ENCODE results near the gene WDR62. TPM values are rescaled to one million over a fixed set of nuclear protein-coding genes. Genes with fewer than 3 reads are reported as not detected.

The WDR62 gene
- total RNA-seq, 1 donor from 2014 or later: 2.5 TPM

DNA sequence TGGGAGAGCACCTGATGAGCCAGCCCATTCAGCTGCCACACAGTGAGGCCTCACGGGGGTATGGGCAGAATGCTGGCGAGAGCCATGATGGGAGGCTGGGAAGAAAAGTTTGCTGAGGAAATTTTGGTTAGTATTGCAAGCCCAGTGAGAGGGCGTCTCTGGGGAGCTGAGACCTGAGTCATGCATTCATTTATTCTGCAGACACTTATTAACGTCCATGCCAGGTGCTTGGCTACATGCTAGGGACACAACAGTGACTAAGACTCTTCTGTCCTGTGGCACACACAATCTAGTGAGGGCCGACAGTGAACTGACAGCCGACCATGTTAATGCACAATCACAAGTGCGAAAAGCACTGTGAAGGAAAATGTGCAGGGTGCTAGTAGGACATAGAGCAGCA is 27.2 kb downstream of the WDR62 start:
- no peak for DNase-seq

DNA sequence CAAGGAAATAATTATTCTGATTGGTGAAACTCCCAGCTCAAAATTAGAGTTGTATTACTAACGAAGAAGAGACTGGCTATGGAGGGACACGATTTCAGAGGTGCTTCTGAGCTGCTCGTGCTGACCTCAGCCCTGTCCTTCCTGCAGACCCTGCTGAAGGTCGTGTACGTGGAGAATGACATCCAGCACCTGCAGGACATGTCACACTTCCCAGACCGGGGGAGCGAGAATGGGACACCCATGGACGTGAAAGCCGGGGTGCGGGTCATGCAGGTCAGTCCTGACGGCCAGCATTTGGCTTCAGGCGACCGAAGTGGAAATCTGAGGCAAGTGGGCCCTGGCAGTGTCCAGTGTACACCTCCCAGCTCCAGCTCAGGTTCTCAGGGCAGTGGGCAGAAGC is 28.2 kb downstream of the WDR62 start:
- no peak for DNase-seq

DNA sequence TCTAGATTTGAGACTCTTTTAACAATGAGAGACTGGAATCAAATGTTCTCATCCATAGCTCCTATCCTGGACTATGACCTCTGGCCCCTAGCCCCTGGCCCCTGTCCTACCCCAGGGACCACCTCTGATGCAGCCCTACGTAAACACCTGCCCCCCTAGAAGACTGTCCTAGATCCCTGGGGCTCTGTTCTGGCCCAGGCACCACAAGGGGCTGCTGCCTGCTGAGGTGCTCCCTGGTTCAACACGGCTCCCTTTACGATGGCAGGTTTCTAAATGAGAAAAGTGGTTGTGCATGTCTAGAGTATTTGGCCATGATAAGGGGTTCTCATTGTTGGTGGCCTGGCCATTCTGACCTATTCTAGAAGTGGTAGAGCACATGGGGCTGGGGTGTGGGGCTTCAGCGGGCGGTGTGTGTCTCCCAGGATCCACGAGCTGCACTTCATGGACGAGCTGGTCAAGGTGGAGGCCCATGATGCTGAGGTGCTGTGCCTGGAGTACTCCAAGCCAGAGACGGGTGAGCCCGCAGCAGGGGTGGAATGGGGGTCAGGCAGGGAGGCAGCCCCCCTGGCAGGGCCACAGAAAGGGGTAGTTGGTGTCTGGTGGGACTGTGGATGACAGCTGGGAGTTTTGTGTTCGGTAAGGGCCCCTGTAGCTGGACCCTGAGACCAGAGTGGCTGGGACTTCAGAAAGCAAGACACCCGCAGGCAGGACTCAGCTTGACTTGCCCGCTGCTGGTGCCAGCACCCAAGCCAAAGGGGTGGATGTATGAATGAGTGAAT is 29.7 kb downstream of the WDR62 start:
- DNase-seq: no peak

DNA sequence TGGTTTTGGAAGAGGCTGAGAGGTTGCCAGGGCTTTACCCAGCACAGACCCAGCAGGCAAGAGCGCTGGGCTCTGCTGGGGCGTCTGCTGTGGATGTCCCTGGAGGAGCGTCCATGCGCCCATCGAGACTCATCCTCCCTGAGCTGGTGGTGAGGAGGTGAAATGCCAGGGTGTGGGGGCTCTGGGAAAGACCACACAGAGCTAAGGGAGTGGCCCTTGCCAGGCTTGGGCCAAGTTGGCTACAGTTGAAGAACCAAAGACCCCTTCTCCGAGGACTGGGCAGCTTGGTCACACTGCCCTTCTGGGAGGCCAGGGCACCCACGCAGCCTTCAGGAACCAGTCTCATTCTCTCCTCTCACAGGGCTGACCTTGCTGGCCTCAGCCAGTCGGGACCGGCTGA is 31.6 kb downstream of the WDR62 start:
- DNase-seq: no peak

DNA sequence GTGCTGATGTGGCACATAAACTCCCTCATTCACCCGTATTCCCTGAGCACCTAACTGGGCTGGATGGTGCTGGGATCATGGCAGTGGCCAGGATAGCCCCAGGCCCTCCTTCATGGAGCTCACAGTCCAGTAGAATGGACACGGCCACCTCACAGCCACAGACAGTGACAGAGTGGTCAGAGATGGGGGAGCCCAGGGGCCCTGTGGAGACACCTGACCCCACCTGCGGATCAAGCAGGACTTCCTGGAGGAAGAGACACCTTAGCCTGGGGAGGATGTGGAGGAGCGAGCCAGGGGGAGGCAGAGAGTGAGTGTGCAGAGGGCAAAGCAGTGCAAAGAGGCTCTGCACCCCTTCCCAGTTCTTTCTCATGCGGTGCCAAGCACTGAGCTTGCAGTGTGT is 35.1 kb downstream of the WDR62 start:
- no peak for DNase-seq

DNA sequence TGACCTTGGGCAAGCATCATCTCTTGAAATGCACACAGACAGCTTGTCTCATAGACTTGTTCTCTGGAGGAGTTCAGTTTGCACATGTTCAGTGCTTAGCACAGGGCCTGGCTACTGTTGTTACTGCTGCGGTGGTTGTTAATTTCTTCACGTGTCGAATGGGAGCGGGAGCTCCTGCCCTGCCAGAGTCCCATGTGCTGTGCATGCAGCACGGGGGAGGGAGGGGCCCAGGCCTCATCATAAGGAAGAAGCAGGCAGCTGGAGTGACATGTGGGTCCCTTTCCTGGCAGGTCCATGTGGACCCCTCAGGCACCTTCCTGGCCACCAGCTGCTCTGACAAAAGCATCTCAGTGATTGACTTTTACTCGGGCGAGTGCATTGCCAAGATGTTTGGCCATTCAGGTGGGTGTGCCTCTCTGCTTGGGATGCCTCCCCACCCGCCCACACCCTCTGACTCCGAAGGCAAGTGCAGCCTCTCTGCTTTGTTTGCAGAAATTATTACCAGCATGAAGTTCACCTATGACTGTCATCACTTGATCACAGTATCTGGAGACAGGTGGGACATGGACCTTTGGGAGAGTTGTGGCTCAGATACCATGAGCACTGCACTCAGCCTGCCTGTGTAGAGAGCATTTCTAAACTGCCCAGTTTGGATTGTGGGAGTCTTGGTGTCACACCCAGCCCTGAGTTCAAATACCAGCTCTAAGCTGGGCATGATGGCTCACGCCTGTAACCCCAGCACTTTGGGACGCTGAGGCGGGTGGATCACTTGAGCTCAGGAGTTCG is 36.4 kb downstream of the WDR62 start:
- no peak for DNase-seq

DNA sequence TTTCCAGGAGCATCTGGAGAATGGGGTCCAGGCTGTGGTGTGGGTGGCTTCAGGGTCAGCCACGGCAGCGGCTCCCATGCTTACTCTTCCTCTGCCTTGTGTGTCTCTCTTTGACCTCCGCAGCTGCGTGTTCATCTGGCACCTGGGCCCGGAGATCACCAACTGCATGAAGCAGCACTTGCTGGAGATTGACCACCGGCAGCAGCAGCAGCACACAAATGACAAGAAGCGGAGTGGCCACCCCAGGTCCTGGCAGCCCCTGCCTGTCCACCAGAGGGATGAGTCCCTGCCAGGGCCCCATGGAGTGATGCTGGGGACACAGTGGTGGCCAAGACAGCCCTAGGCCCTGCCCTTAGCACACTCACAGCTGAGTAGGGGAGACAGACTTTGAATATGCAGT is 37.9 kb downstream of the WDR62 start:
- DNase-seq: no peak

DNA sequence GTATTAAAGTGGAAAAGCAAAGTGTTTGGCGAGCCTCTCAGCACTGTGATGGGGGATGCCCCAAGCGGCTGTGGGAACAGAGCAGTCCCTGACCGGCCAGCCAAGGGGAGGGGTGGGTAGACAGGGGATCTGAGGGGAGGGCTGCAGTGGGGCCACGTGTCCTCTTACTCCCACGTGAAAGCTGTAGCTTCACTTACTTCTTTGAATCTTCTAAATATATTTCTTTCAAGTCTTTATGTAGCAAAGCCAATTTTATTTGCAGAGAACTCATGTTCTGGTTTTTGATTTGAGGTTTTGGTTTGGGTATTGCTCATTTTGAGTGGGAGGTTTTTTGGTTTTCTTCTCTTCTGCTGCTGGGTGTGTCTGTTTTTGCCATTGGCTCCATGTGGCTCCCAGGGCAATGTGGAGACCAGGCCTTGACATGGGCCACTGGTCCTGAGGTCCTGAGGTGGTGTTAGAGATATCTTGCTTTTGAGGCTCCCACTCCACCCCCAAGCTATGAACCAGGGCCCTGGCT is 38.5 kb downstream of the WDR62 start:
- no peak for DNase-seq

DNA sequence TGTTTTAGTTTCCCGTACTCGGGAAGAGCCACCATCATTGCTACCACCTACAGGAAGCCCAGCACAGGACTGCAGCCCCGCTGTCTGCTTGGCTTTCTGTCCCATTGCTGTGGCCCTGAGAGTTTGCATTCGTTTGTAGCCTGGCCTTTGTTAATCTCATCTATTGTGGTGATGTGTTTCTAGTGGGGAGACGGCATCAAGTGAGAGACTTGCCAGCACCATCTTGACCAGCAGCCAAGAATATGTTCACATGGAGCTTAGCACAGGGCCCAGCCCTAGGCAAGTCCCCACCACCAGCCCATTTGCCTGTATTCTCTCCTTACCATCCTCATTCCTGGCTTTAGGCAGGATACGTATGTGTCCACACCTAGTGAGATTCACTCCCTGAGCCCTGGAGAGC is 39.0 kb downstream of the WDR62 start:
- DNase-seq: no peak

DNA sequence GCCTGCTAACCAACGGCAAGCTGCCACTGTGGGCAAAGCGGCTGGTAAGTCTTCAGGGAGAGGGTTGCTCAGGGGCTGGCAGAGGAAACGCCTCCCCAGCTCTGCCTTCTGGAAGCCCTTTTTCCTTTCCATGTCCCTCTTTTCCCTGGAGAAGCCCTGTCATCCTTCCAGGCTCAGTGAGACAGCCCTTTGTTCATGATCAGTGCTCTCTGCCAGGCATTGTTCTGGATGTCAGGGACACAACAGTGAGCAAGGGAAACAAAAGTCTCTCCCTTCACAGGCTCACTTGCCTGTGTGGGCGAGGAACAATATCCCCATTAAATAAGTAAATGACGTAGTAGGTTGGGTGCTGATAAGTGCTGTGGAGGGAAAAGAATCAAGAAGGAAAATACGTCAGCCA is 42.3 kb downstream of the WDR62 start:
- no peak for DNase-seq

DNA sequence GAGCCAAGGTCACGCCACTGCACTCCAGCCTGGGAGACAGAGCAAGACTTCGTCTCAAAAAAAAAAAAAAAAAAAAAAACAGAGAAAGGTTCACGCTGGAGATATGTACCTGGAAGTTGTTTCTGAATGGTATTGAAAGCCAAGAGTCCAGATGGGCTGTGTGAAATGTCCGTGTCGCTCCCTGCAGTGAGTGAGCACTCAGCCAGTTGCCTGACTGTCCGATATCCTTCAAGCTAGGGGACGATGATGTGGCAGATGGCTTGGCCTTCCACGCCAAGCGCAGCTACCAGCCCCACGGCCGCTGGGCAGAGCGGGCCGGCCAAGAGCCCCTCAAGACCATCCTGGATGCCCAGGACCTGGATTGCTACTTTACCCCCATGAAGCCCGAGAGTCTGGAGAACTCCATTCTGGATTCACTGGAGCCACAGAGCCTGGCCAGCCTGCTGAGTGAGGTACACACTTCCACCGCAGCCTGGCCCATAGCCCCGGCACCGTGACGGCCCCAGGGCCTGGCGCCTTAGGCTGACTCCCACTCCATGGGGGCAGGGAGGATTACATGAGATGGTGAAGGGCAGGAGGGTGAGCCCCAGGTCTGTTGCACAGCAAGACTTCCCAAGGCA is 44.6 kb downstream of the WDR62 start:
- no peak for DNase-seq

DNA sequence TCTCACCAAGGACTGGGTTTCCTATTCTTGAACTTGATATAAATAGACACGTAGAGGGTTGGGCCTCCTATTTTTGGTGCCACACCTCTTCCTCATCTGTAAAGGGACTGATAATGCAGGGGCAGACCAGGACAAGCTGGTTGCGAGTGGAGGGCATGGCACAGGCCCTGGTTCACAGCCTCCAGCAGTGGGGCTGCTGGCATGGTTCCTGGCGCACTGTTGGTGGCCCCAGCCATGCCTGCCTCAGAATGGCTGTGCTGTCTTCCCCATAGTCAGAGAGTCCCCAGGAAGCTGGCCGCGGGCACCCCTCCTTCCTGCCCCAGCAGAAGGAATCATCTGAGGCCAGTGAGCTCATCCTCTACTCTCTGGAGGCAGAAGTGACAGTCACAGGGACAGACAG is 45.8 kb downstream of the WDR62 start:
- DNase-seq: no peak

DNA sequence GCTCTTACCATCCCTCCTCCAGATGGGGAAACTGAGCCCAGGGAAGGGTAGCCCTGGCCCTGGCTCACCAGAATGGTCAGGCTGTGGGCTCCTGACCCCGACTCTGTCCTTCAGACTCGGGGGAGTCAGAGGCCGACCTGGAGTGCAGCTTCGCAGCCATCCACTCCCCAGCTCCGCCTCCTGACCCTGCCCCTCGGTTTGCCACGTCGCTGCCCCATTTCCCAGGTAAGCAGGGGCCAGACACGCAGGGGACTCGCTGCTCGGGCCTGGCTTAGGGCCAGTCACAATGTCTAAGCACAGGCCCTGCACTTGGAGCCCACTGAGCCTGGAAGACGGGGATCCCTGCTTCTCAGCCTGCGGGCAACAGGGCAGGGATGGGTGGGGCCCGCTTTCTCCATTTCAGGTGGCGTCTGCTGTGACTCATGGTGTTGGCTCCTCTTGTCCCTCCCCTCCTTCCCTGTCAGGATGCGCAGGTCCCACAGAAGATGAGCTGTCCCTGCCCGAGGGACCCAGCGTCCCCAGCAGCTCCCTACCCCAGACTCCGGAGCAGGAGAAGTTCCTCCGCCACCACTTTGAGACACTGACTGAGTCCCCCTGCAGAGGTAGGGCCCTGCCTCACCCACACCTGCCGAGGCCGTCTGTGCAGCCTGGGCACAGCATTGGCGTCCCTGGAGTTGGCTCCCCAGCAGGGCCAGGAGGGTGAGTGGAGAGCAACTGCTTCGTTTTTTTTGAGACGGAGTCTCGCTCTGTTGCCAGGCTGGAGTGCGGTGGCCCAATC is 47.0 kb downstream of the WDR62 start:
- DNase-seq: no peak

DNA sequence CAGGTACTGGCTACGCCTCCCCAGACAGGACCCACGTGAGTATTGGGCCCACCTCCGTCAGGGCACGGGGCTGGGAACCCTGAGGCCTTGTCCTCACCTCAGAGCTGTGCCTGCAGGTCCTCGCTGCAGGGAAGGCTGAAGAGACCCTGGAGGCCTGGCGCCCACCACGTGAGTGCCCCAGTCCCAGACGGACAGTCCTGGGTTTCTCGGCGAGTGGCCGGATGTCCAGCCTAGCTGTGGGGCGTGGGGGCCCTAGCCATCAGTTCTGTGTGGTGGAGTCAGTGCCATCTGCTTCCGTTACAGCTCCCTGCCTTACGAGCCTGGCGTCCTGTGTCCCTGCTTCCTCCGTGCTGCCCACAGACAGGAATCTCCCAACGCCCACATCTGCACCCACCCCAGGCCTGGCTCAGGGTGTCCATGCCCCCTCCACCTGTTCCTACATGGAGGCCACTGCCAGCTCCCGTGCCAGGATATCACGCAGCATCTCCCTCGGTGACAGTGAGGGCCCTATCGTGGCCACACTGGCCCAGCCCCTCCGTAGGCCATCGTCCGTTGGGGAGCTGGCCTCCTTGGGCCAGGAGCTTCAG is 48.4 kb downstream of the WDR62 start:
- no peak for DNase-seq

DNA sequence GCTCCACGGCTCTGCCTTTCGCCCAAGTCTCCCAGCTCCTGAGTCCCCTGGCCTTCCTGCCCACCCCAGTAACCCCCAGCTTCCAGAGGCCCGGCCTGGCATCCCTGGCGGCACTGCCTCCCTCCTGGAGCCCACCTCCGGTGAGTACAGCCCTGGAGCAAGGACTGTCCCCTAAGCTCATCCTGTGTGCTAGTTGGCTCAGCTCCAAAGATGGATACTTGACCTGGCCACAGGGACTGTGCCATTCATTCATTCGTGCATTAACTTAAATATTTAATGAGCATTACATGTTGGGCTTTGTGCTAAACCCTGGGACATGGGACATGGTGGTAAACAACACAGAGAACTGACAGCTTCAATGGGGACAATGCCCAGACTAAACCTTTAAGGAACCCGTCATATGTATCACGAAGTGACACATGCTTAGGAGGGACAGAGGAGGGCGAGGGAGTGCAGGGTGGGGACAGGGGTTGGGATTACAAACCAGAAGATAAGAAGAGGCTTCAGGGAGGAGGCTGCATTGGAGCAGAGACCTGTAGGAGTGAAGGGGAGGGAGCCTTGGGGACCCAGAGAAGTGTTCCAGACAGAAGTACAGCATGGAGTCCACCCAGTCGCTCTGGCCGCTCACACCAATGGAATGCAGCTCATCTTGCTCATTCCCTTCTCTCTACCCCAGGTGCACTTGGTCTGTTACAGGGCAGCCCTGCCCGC is 49.3 kb downstream of the WDR62 start:
- DNase-seq: no peak

DNA sequence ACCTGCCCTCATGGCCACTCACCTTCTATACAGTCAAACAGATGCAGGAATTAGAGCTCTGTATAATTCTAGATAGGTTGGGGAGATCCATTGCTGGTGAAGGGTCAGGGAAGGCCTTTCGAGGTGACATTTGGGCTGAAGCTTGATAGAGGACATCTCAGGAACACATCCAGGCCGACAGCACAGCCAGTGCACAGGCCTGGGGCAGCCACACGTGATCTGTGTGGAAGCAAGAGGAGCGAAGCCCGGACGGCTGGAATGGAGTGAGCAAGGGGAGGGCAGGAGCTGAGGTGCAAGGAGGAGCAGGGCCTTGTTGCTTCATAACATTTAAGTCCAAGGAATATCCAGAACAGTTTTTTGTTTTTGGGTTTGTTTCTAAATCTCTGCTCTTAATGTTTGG is 51.7 kb downstream of the WDR62 start:
- no peak for DNase-seq

DNA sequence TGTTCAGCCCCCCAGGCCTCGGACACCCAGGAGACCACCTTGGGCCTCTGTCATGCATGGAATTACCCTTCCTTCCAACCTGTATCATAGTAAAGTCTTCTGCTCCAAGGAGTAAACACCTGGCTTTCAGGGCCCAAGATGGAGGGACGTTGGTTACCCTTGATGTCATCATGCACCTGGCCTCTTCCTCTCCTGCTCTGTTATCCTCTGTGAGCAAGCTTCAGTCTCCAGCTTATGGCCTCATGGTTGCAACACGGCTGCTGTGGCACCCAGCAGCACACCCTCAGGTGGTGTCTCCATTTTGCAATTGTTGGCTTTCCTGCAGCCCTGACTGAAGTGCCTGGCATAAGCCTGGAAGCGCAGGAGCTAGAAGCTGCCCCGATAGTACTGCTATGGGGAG is 52.3 kb downstream of the WDR62 start:
- no peak for DNase-seq

DNA sequence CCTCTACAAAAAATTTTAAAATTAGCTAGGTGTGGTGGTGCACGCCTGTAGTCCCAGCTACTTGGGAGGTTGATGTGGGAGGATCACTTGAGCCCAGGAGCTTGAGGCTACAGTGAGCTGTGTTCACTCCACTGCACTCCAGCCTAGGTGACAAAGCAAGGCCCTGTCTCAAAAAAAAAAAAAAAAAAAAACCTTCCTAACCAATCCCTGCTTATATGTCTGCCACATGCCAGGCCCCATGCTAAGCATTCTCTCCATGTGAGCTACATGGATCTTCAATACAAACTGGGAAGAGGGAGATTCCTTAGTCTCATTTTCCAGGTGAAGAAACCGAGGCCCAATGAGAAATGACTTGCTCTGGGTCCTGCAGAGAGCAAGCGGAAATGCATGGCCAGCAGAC is 54.0 kb downstream of the WDR62 start:
- DNase-seq: no peak

DNA sequence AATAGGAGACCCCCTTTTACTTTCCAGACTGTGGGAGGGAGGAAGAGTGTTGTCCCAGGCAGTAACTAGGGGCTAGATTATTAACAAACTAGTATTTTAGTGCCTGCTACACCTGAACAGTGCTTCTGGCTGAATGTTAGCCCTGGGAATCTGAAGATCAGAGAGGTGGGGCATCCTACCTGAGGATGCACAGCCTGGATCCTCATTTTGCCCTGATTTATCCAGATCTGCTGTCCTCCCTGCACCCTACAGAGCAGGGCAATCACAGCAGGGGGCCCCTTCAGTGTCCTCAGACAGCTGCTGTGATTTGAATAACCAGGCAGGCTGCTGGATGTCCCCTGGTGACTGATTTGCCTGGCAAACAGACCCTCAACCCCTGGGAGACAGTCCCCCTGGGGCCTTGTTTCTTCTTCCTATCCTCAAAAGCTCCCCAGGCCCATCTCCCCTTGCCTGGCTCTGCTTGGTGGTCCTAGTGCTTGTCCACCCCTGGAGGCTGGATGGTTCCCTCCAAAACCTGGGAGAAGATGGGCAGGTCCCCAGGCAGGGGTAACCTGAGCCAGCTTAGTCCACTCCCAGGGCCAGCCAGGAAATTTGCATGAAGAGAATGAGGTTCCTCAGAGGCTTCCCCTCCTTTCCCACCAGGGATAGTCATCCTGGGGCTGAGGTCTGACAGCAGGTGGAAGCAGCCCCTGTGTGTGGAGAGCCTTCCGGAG is 55.9 kb downstream of the WDR62 start, which contains the start of gene OVOL3:
OVOL3 (plus strand) TSS at position 657 of the 713 bp plus-strand sequence. CDS start 60 bp downstream, outside the sequence.
- DNase-seq: no peak

DNA sequence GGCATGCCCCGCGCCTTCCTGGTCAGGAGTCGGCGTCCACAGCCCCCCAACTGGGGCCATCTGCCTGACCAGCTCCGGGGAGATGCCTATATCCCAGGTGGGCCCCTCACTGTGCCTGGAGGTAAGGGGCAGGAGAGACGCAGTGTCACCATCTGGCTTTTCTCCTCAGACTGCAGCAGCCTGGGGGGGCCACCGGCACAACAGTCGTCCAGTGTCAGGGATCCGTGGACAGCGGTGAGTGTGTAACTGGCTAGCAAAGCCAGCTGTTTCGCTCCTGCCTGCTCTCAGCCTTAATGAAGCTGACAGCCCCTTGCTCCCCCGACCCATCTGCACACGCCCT is 56.5 kb downstream of the WDR62 start:
- no peak for DNase-seq

DNA sequence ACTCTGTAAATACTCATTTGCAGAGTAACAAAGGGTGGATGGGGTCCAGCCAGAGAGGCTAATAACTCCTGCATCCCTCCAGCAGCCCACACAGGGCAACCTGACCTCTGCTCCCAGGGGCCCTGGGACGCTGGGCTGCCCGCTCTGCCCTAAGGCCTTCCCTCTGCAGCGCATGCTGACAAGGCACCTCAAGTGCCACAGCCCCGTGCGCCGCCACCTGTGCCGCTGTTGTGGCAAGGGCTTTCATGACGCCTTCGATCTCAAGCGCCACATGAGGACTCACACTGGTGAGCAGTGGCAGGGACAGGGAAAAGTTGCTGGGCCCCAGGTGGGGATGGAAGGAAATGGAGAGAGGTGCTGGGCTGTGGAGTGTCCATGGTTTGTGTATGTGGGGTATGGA is 58.0 kb downstream of the WDR62 start:
- DNase-seq: no peak

Measured in skin of body (tissue), 2 donors.